Upper lobe of left lung (tissue), 6 donors: ENCODE measurements around the gene CRTC3. TPM values are rescaled to one million over a fixed set of nuclear protein-coding genes. Genes with fewer than 3 reads are reported as not detected.

ENCODE experiments used
- ATAC-seq, 2 donors: fragments of 200-7000 bp; cut with Tn5 transposase; one replicate each; pipeline ENCODE4 v1.9.1; 2022; ENCODE audit warnings: mild to moderate bottlenecking in 2 of 2, moderate library complexity in 2 of 2; ENCODE audit not compliant: low FRiP score in 2 of 2
- DNase-seq, 2 donors: peaks; one replicate each; pipeline ENCODE4 v3.0.0-alpha.2; 2019 to 2020
- H3K27ac ChIP-seq, 4 donors: fragments of 200-600 bp; sonication (generic); one replicate each; pipeline ENCODE4 v1.5.1; 2016 to 2019
- H3K27me3 ChIP-seq, 4 donors: fragments of 200-600 bp; sonication (generic); one replicate each; pipeline ENCODE4 v1.5.1; 2017 to 2019
- H3K36me3 ChIP-seq, 4 donors: fragments of 200-600 bp; sonication (generic); one replicate each; pipeline ENCODE4 v1.5.1; 2016 to 2019
- H3K4me1 ChIP-seq, 4 donors: fragments of 200-600 bp; sonication (generic); one replicate each; pipeline ENCODE4 v1.5.1; 2018 to 2019
- H3K4me3 ChIP-seq, 4 donors: fragments of 200-600 bp; sonication (generic); one replicate each; pipeline ENCODE4 v1.5.1; 2017 to 2019; ENCODE audit warnings: mild to moderate bottlenecking in 2 of 4, moderate library complexity in 1 of 4
- H3K9me3 ChIP-seq, 4 donors: fragments of 200-600 bp; sonication (generic); one replicate each; pipeline ENCODE4 v1.5.1; 2018 to 2019
- EP300 ChIP-seq, 4 donors: sonication (generic); formaldehyde crosslinking; IDR thresholded peaks; one replicate each; pipeline ENCODE4 v1.5.1; 2017; ENCODE audit warnings: antibody characterized with exemption in 4 of 4, control low read depth in 2 of 4
- POLR2A ChIP-seq, 4 donors: fragments of 450-650 bp; IDR thresholded peaks; one replicate each; pipeline ENCODE4 v1.5.1; 2016 to 2017; ENCODE audit warnings: antibody characterized with exemption in 4 of 4, mild to moderate bottlenecking in 2 of 4
- POLR2AphosphoS5 ChIP-seq, 2 donors: sonication (generic); formaldehyde crosslinking; IDR thresholded peaks; one replicate each; pipeline ENCODE4 v1.5.1; 2017; ENCODE audit warnings: antibody characterized with exemption in 2 of 2
- WGBS, 2 donors: methylation state at CpG; one replicate each; pipeline ENCODE4 v1.1.5; 2017 to 2018; 5-methylcytosine and 5-hydroxymethylcytosine counted together
- total RNA-seq, 6 donors: library from RNA; depleted of rRNA in 4 of 6; stranded (reverse); fragments of >200 nt in 4 of 6; gene quantifications; one replicate each; pipeline versions ENCODE4 v1.1.0 to v1.2.1, GENCODE V29; 2016 to 2021
- TF ChIP-seq, protein P1 (sequence below), 6 experiments: fragments of 450-650 bp in 4 of 6; fragments of 200-600 bp in 2 of 6; sonication (generic) in 2 of 6; IDR thresholded peaks; one replicate each; pipeline ENCODE4 v1.5.1; 2016 to 2019; ENCODE audit warnings: antibody characterized with exemption in 6 of 6
- donor health status: DM: no; HTN: no; CAD: no; lungs with moderate emphysema.
- donor health status: DM: no; HTN: yes; CAD: no; lungs with severe emphysema.

The CRTC3 gene
- total RNA-seq, 6 donors from 2014 or later: 30.9 to 42.7 (median 35.1) TPM

DNA sequence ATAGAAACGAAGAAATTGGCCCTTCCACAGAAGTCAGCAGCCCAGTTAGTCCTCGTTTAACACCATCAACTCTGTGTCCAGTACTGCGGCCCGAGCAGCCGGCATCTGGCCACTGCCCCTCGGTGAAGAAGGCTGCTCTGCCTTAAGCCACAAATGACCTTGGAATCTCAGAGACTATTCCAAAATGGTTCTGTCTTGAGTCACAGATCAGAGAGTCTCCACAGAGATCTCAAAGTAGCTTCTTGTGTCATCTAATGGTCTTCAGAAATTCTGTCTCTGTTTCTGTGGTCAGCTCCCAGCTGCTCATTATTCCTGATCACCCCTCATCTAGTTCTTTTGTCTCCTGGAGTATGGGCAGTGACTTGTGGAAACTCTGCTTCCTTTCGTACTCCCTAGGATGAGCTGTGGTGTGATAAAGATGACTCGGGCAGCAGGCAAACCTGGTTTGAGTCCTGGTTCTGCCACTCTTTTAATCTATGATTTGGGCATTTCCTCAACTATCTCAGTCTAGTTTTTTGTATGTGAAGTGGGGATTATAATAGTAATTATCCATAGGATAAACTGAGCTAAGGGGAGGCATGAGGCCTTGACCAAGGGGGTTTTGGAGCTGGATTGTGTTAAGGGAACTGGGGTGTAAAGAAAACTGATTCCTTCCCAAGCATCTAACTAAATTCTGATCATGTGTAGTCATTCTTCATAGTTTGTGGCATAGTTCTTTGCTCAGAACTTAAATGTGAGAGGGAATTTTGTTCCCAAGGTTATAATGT lies 22.6 kb downstream of the CRTC3 start:
- no peak for TF ChIP-seq POLR2A (IDR thresholded peaks at IDR 0.05)
- TF ChIP-seq POLR2AphosphoS5 (IDR thresholded peaks at IDR 0.05): no peak
- TF ChIP-seq, protein P1, sequence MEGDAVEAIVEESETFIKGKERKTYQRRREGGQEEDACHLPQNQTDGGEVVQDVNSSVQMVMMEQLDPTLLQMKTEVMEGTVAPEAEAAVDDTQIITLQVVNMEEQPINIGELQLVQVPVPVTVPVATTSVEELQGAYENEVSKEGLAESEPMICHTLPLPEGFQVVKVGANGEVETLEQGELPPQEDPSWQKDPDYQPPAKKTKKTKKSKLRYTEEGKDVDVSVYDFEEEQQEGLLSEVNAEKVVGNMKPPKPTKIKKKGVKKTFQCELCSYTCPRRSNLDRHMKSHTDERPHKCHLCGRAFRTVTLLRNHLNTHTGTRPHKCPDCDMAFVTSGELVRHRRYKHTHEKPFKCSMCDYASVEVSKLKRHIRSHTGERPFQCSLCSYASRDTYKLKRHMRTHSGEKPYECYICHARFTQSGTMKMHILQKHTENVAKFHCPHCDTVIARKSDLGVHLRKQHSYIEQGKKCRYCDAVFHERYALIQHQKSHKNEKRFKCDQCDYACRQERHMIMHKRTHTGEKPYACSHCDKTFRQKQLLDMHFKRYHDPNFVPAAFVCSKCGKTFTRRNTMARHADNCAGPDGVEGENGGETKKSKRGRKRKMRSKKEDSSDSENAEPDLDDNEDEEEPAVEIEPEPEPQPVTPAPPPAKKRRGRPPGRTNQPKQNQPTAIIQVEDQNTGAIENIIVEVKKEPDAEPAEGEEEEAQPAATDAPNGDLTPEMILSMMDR (IDR thresholded peaks at IDR 0.05): no peak
- TF ChIP-seq EP300 (IDR thresholded peaks at IDR 0.05): no peak
- no peaks in the 10 kb centered on the region for H3K27me3 ChIP-seq
- peaks cover 14 to 26% (median 19%) of the 10 kb centered on the region in 4 donors for H3K4me1 ChIP-seq
- H3K9me3 ChIP-seq: no peaks in the 10 kb centered on the region
- H3K27ac ChIP-seq: peak overlapping the region; percentile 63 to 67 (median 65)
- H3K4me3 ChIP-seq: no peak overlapping the region
- DNase-seq (peak in 1 of 2 donors; percentile 56), ATAC-seq (peak in 1 of 2 donors; percentile 84)
- 75 to 84% methylated on average over 8 of the region's 8 CpGs for WGBS, 2 donors
- H3K36me3 ChIP-seq: no peaks in the 10 kb centered on the region

DNA sequence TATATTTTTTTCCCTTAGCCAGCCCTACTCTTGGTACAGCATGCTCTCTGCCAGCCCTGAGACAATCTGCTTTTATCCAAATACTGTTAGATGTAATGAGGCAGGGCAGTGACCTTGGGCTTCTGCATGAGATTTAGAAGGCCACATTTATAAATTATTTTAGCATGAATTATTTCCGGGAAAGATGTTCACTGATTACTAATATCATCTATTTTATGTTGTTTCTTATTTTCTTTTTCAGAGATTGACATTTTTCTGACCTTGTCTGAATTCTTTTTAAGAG lies 23.1 kb downstream of the CRTC3 start:
- peak overlapping the region; percentile 63 to 67 (median 65) for H3K27ac ChIP-seq
- H3K27me3 ChIP-seq: no peaks in the 10 kb centered on the region
- ATAC-seq (no peak), DNase-seq (no peak)
- TF ChIP-seq POLR2A (IDR thresholded peaks at IDR 0.05) (no peak), POLR2AphosphoS5 (IDR thresholded peaks at IDR 0.05) (no peak)
- TF ChIP-seq, protein P1 (IDR thresholded peaks at IDR 0.05): no peak
- H3K4me1 ChIP-seq: peaks cover 20 to 32% (median 24%) of the 10 kb centered on the region in 4 donors
- no peaks in the 10 kb centered on the region for H3K36me3 ChIP-seq
- H3K9me3 ChIP-seq: no peaks in the 10 kb centered on the region
- 70 to 84% methylated on average over 1 of the region's 1 CpG for WGBS, 2 donors
- no peak overlapping the region for H3K4me3 ChIP-seq

DNA sequence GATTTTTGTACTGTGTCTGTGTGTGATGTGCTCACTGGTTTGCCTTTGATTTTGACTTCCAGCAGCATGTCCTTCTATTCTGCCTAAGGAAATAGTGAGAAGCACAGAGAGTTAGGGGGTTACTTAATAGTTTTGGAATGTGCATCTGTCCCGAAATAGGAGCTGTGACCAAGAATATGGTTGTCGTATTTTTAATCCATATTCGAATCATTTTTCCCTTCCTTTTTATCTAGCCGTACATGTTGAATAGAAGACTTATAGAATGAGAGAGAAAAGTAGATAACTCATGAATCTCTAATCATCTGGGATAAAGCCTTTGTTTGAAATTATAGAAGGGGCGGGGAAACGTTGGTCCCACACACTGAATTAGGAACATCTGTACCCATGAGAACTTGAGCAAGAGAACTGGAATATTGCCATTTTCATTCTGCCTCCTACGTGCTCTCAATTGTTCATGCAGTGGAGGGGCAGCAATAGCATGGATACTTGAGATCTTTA lies 23.6 kb downstream of the CRTC3 start:
- peak in 1 of 2 donors; percentile 77 for ATAC-seq
- DNase-seq: no peak
- Histone ChIP-seq H3K4me3 (no peak overlapping the region), H3K27ac (peak overlapping the region in 3 of 4 donors; percentile 63 to 67 (median 67)), H3K4me1 (peaks cover 24 to 36% (median 29%) of the 10 kb centered on the region in 4 donors), H3K9me3 (no peaks in the 10 kb centered on the region), H3K27me3 (no peaks in the 10 kb centered on the region), H3K36me3 (no peaks in the 10 kb centered on the region)
- no peak for TF ChIP-seq EP300 (IDR thresholded peaks at IDR 0.05)
- TF ChIP-seq POLR2A (IDR thresholded peaks at IDR 0.05): no peak
- TF ChIP-seq POLR2AphosphoS5 (IDR thresholded peaks at IDR 0.05): no peak
- TF ChIP-seq, protein P1 (IDR thresholded peaks at IDR 0.05): no peak
- 65 to 68% methylated on average over 7 of the region's 7 CpGs for WGBS, 2 donors

DNA sequence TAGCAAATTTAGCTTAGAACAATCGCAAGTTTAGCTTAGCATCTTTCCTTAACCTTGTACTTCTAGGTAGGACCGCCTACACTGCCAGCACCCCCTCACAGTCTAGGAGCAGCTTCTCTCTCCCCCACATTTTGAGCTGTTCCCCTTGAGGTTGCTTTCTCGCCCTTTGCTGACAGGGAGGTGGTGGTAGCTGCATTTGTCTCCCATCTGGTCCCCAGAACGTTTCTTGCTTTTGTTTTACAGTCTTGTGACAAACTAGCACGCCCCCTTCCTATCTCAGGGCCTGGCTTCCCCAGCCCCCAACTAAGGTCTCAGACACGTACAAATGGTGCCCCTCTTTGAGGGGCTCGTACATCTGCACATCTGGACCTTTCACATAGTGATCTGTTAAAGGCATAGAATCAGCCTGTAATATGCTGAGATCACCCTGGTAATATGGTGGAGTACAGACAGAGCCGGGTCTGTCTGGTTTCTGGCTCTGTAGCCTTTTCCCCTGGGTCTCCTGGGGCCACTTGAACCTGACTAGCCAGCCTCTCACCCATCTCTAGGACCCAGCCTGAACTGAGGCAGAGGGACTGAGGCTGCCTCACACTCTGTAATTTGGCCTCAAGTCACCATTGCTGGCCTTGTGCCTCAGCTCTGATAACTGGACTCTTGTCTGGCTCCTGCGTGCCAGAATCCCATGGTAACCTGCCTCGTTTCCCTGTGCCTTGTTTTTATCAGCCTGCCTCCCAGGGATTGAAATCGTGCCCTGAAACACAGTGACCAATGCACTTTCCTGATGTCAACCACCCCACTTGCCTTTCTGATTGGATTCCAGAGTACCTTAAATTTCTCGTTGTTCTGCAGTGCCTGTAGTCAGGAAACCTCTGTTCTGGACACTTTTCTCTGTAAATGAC lies 27.7 kb downstream of the CRTC3 start:
- Histone ChIP-seq H3K4me3 (no peak overlapping the region), H3K4me1 (peaks cover 50 to 56% (median 50%) of the 10 kb centered on the region in 4 donors), H3K9me3 (no peaks in the 10 kb centered on the region), H3K36me3 (no peaks in the 10 kb centered on the region), H3K27me3 (no peaks in the 10 kb centered on the region), H3K27ac (peak overlapping the region; percentile 65 to 79 (median 72))
- DNase-seq (peak in 1 of 2 donors; percentile 71), ATAC-seq (peak; percentile 58 to 66)
- TF ChIP-seq EP300 (IDR thresholded peaks at IDR 0.05) (no peak), POLR2A (IDR thresholded peaks at IDR 0.05) (no peak), POLR2AphosphoS5 (IDR thresholded peaks at IDR 0.05) (no peak)
- TF ChIP-seq, protein P1 (IDR thresholded peaks at IDR 0.05): no peak
- 57 to 64% methylated on average over 11 to 12 of the region's 12 CpGs for WGBS, 2 donors
